ENCODE data around the gene C4orf51.

C4orf51 gene

GRCh38 chr4:145760961-145761929 is 81.3 kb downstream of the C4orf51 start:
- DNase-seq: no peak

DNA sequence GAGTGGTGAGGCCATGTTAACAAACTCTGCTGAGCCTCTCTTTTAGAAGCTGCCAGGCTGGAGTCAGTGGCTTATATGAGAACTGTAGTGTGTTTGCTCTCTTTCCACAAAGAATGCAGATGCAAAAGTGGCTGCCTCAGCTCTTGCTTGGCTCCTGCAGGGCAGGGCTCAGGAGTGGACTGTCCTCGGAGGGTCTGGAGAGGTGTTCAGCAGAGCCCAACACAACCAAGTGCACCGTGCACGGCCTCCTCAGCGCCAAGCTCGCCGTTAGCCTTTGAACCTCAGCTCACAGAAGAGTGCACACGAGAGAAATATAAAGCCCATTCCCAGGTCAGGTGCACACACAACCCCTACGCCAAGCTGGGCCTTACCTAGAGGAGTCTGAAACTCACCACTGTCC is 82.8 kb downstream of the C4orf51 start:
- no peak for DNase-seq

GRCh38 chr4:145763399-145763798 is 83.5 kb downstream of the C4orf51 start:
- DNase-seq: no peak

DNA sequence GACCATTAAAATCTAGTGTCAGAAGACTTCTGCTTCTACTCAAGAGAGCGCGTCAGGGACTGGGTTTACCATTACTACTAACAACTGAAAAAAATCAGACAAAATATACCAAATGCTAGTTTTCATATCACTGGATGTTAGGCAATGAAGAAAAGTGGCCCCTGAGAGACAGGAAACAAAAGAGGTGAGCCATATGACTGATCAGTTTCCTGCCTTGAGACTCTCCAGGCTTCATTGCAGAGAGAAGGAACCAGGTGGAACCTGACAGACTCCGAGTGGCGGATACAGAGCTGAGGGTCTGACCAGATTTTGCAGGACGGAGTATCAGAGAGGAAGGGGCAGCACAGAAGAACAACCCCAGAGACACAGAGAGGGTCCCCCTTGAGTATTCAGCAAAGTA is 86.3 kb downstream of the C4orf51 start:
- peak; percentile 52 for DNase-seq

DNA sequence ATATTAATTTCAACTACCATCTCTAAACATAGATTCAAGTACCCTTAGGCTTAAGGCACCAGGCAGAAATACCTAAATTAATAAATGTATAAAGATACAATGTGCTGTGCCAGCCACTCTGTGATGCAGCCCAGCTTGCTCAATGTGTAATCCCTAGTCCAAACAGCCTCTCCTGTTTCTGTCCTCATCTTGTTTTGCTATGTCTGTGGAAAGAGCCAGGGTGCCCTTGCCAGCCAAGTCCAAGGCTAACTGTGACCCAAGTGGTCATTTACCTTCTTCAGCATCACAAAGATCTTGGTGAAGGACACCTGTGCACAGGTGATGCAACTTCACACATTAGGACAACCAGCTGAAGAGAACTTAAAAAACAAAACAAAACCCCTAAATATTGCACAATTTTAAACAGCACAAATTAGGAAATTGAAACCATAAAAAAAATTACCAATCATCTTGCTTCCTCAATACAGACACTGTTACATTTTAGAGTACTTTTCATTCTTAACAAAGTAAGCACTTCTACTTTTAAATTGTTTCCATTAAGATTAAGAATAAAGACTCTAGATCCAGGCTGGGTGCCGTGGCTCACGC is 89.6 kb downstream of the C4orf51 start:
- DNase-seq: no peak

DNA sequence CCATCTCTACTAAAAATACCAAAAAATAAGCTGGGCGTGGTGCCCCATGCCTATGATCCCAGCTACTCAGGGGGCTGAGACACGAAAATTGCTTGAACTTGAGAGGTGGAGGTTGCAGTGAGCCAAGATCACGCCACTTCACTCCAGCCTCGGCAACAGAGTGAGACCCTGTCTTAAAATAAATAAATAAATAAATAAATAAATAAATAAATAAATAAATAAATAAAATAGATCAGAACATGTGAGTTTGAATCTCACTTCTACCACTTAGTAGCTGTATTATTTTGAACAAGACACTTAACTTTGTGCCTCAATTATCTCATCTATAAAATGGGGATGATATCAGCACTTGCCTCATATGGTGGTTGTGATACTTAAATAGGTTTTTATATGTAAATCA is 90.2 kb downstream of the C4orf51 start:
- no peak for DNase-seq

GRCh38 chr4:145772347-145772746 is 92.4 kb downstream of the C4orf51 start:
- no peak for DNase-seq

GRCh38 chr4:145773581-145774234 is 93.8 kb downstream of the C4orf51 start:
- peak; percentile 38 for DNase-seq

DNA sequence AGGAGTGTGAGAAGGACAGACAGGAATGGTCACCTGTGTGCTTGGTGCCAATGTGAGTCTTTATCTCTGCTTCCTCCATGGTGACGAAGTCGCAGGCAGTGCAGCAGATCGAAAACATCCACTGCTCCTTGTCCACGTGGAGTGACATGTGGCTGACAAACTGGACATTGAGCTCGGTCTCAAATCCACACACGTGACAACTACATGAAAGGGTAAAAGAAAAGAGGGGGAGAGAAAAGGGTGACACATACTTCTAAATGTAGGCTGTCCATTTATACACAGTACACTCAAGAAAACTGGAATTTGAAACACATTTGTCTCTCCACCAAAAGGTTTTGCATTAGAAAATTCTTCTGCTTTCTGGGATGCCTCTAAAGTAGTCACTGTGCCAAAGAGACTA is 94.5 kb downstream of the C4orf51 start:
- DNase-seq: no peak

DNA sequence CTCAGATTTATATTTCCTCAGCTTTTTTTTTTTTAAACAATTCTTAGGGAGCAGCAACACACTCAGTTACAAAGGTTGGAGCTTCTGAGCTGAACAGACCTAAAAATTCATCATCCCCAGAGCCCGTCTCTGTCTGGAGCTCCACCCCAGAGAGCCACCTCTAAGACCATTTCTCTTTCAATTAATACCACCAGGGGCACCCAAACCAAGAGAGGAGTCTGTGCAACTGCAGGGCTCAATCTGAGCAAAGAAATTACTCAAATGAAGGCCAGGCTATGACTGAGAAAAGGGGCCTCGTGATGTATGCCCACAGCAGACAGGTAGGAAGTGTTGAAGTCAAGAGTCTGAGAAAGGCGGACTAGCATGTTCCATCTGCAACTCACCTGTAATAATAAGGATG is 95.5 kb downstream of the C4orf51 start:
- peak; percentile 15 for DNase-seq

DNA sequence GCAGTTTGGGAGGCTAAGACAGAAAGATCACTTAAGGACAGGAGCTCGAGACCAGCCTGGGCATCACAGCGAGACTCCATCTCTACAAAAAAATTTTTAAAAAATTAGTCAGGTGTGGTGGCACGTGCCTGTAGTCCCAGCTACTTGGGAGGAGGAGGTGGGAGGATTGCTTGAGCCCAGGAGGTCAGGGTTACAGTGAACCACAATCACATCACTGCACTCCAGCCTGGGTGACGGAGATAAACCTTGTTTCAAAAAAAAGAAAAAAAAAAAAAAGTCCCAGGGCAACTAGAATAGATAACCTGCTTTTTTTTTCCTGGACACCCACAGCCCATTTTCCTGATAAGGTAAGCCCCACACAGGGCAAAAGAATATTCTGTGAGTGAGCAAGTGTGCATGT is 96.3 kb downstream of the C4orf51 start:
- no peak for DNase-seq

DNA sequence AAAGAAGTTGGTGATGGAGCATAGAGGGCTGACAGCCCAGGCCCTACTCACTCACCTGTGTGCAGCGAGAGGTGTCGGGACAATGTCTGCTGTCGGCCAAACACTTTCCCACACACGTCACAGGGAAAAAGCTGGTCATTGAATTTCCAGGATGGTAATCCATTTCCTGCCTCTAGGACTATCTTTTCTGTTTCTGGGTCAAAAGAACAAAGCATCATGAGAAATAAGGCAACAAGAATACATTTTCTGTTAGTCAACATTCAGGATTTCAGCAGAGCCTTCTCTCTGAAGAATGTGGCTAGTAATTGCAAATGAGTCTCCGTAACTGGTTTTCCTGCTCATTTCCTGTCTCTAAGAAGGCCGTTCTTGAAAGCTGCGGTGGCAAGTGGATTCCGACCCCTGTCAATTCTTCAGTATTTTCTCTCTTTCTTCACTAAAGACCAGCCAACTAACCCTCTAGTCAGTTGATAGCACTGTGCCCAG is 99.4 kb downstream of the C4orf51 start:
- DNase-seq: no peak

DNA sequence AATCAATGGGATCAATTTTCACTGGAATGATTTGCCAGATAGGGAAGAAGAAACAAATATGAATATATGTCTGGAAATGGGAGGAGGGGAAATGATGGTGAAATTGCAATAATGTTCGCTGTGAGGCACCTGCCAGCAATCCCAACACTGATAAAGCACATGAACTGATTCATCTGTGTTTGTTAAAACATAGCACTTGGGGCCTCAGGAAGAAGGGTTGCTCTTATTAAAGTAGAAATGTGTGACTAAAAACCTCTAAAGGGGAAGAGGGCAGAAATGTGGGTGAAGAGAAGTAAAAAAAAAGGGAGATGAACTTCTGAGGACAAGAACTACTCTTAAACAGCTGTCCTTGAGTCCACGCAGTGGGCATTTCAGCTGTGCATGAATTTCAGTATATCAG is 101.4 kb downstream of the C4orf51 start:
- DNase-seq: no peak
